ENCODE data around the gene MEGF8.
A peak's percentile ranks its signal among the peaks of the same experiment; 100 is the strongest.

The MEGF8 gene

GRCh38 chr19:42279155-42279901 is 46.1 kb upstream of the MEGF8 start:
- POLR2A ChIA-PET, result interaction anchor here (1.6 kb wide), 1 partner anchor 9 kb away, joined by 8 read pairs; no protein-coding TSS in a partner anchor
- no peak for DNase-seq (ENCODE audit: extremely low spot score)
- CTCF ChIA-PET, result interaction anchor here (0.7 to 8.0 kb wide), 30 partner anchors 9 to 177 kb away, joined by 3 to 87 read pairs (median 5); partner anchors contain the start of genes CIC, DEDD2, ERF and GSK3A
- TF ChIP-seq, protein P1, sequence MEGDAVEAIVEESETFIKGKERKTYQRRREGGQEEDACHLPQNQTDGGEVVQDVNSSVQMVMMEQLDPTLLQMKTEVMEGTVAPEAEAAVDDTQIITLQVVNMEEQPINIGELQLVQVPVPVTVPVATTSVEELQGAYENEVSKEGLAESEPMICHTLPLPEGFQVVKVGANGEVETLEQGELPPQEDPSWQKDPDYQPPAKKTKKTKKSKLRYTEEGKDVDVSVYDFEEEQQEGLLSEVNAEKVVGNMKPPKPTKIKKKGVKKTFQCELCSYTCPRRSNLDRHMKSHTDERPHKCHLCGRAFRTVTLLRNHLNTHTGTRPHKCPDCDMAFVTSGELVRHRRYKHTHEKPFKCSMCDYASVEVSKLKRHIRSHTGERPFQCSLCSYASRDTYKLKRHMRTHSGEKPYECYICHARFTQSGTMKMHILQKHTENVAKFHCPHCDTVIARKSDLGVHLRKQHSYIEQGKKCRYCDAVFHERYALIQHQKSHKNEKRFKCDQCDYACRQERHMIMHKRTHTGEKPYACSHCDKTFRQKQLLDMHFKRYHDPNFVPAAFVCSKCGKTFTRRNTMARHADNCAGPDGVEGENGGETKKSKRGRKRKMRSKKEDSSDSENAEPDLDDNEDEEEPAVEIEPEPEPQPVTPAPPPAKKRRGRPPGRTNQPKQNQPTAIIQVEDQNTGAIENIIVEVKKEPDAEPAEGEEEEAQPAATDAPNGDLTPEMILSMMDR (IDR thresholded peaks at IDR 0.05; ENCODE audit: control extremely low read depth, extremely low read depth, low read depth, missing control alignments), result no peak

DNA sequence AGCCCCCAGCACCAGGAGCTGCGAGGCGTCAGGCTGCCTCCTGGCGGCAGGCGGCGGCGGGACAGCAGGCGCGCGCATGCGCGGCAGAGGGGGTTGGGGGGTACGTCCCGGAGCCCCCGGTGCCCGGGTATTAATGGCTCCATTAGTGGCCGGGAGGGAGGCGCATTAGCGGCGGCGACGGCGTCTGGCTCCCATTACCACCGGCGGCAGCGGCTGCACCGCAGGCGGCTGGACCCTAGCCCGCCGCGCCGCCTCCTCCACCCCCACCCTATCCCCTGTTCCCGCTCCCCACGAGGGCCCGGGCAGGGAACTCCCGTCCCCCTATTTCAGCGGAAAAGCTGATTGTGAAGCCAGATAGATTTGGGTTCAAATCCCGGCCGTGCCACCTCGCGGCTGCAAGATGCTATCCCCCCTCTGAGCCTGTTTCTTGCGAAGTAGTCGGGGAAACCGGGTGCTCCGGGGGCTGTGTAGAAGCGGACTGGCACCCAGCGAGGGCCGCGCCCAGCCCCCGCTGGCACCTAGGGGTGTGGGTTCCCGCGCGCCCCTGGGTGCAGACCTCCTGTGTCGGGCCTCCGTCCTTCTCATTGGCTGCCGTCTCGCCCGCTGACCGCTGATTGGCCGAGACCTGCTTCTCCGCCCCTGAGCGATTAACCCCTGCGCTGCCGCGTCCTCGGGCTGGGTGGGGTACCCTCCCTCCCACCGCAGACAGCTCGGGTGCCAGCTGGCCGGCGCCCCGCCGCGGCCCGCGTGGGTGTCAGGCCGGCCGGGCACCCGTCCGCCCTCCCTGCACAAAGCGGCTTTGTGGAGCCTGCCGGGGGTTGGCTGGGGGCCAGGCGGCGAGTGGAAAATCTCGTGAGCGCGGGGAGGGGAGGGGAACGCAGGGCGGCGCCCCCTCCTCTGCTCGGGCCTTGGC is 45.3 kb upstream of the MEGF8 start:
- CTCF ChIA-PET, result interaction anchor here (0.7 to 8.0 kb wide), 30 partner anchors 8 to 177 kb away, joined by 3 to 87 read pairs (median 5); partner anchors contain the start of genes CIC, DEDD2, ERF and GSK3A
- POLR2A ChIA-PET, result interaction anchor here (1.6 kb wide), 1 partner anchor 10 kb away, joined by 8 read pairs; no protein-coding TSS in a partner anchor
- peak; percentile 92 for DNase-seq (ENCODE audit: extremely low spot score)
- TF ChIP-seq, protein P1 (IDR thresholded peaks at IDR 0.05; ENCODE audit: control extremely low read depth, extremely low read depth, low read depth, missing control alignments), result peak; percentile 93

GRCh38 chr19:42280815-42281145 is 44.7 kb upstream of the MEGF8 start:
- ChIA-PET CTCF (interaction anchor here (1.6 to 8.0 kb wide), 5 partner anchors 11 to 64 kb away, joined by 3 to 87 read pairs (median 13); partner anchors contain the start of genes CIC, DEDD2 and GSK3A), POLR2A (no interaction called here)
- DNase-seq (ENCODE audit: extremely low spot score), result no peak
- TF ChIP-seq, protein P1 (IDR thresholded peaks at IDR 0.05; ENCODE audit: control extremely low read depth, extremely low read depth, low read depth, missing control alignments), result no peak

- TF ChIP-seq, protein P1 (IDR thresholded peaks at IDR 0.05; ENCODE audit: control extremely low read depth, extremely low read depth, low read depth, missing control alignments), result no peak
- no peak for DNase-seq (ENCODE audit: extremely low spot score)
- CTCF ChIA-PET, result interaction anchor here (0.9 to 8.0 kb wide), 3 partner anchors 14 to 36 kb away, joined by 3 to 87 read pairs (median 11); partner anchors contain the start of gene GSK3A
- POLR2A ChIA-PET, result no interaction called here
These were observed 44.1 kb upstream of the MEGF8 start for GRCh38 chr19:42281146-42281826.

GRCh38 chr19:42281827-42282762 is 43.3 kb upstream of the MEGF8 start:
- TF ChIP-seq, protein P1 (IDR thresholded peaks at IDR 0.05; ENCODE audit: control extremely low read depth, extremely low read depth, low read depth, missing control alignments), result no peak
- ChIA-PET CTCF (interaction anchor here (0.9 to 8.0 kb wide), 3 partner anchors 13 to 37 kb away, joined by 3 to 87 read pairs (median 11); partner anchors contain the start of gene GSK3A), POLR2A (no interaction called here)
- DNase-seq (ENCODE audit: extremely low spot score), result no peak
